Measurements from ENCODE around the gene MIS18A.

Gene MIS18A

DNA sequence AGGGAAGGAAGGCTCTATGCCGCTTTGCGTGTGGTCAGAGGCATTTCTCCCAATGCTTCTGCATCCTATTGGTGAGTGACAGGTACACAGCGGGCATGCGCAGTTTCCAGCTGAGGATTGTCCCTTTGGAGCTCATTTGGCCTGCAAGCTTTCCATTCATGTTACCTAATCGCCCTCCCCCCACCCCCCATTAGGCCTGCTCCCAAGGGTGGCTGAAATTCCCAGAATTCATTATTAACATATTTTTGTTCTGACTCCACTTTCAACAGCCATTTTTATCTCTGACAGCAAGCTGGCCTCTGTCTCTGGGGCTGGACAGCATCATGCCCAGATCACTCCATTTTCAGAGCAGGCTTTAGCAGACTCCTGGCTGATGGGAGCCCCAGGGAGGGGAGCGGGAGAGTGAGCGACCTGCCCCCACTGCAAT, 25.6 kb downstream of the MIS18A start:
- peak; percentile 77 for DNase-seq (ENCODE audit: low spot score)

DNA sequence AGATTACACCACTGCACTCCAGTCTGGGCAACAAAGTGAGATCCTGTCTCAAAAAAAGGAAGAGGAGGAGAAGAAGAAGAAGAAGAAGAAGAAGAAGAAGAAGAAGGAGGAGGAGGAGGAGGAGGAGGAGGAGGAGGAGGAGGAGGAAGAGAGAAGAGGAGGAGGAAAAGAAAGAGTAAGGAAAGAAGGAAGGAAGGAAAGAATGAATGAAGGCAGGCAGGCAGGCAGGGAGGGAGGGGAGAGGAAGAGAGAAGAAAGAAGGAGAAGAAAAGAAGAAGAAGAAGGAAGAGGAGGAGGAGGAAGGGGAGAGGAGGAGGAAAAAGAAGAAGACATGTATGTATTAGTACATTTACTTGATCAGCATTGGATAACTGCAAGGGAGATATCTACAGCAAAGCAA, 26.7 kb downstream of the MIS18A start:
- DNase-seq (ENCODE audit: low spot score): no peak

DNA sequence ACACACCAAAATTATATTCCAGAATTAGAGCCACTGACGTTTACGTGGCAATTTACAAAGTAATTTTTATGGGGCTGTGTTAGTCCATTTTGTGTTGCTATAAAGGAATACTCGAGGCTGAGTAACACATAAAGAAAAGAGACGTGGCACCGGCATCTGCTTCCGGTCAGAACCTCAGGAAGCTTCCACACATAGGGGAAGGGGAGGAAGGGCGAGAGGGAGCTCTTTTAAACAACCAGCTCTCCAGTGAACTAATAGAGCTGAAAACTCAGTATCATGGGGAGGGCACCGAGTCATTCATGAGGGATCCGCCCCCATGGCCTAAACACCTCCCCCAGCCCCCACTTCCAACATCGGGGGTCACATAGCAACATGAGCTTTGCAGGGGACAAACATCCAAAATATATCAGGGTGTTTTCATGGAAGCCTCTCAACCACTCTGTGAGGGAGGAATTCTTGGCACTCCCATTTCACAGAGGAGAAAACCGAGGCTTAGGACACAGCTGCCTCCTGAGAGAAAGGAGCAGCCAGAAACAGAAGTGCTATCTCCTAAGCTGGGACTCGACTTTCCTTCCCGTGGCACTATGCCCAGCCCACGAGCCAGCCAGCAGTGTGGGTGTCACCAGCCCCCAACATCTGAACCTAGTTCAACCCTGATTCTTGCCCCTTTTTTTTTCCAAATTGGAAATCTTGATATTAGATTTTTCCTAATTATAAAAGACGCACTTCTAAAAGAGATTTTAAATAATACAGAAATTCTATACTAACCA, 29.2 kb downstream of the MIS18A start:
- DNase-seq (ENCODE audit: low spot score): no peak

DNA sequence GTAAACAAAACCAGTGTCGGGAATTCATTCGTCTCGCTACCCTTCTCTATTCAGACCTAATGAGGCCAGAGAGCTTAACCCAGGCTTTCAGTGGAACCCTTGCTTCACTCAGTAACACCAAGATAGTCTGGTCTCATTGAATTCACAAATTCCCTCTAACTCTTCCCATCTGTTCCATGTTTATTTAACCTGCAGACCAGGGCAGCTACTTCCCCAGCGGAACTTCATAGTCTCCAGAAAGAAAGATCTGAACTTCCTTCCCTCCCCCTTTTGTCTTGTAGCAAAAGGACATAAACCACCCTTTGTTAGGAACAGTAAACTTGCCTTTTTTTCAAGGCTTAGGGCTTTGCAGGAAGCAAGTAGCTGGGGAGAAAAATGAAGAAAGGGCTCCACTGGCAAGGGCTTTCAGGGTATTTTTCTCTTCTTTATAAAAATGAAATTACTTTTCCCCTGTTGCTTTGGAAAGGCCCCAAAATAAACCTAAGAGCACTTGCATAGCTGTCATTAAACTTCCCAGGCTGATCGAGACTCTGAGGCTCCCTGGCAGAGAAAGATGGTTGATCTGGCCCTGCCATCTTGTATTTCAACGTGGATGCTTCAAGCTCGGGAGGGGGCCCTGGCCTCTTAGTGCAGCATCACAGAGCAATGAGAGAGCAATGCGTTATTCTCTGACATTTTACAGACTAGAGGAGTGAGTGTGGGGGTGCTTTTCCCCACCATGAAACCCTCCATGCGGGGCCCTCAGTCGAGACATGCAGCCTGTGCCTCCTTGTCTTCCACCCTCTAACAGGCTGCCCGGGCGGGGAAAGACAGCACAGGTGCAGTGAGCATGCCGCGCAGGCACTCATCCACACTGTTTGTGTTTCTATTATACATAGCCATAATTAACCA, 30.0 kb downstream of the MIS18A start:
- no peak for DNase-seq (ENCODE audit: low spot score)

DNA sequence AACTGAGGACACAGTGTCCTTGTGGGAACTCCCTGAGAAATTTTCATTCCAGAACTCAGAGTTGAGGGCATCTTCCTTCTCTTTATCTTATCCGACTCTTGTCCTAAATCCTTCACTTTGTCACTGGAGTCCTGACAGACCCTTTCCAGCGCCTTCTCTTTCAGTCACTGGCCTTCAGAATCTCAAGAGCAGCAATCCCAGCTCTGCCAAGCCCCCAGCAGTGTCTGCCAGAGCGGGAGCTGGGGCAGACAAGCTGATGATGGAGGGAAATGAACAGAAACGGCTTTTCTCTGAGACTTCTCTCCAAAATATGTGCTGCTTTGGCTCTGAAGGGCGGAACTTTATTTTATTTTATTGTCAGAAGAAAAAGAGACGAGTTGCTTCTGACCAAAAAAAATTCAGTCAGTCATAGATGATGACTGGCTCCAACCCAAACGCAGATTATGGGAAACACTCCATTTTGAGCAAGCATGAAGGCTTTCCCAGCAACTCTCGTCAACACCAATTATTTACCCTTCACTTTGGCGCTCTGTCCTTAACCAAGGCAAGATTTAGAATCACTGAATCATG, 32.2 kb downstream of the MIS18A start:
- no peak for DNase-seq (ENCODE audit: low spot score)

DNA sequence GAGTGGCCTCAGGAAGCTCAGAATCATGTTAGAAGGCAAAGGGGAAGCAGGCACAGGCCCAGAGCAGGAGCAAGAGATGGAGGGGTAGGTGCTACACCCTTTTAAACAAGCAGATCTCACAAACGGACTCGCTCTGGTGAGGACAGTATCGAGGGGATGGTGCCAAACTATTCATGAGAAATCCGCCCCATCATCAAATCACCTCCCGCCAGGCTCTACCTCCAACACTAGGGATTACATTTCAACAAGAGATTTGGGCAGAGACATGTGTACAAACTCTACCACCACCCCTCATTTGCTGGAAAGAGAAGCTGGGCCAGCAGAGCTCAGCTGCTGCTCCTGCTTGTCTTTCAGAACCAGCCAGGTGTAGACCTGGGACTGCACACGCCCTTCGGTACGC, 32.9 kb downstream of the MIS18A start:
- DNase-seq (ENCODE audit: low spot score): no peak

DNA sequence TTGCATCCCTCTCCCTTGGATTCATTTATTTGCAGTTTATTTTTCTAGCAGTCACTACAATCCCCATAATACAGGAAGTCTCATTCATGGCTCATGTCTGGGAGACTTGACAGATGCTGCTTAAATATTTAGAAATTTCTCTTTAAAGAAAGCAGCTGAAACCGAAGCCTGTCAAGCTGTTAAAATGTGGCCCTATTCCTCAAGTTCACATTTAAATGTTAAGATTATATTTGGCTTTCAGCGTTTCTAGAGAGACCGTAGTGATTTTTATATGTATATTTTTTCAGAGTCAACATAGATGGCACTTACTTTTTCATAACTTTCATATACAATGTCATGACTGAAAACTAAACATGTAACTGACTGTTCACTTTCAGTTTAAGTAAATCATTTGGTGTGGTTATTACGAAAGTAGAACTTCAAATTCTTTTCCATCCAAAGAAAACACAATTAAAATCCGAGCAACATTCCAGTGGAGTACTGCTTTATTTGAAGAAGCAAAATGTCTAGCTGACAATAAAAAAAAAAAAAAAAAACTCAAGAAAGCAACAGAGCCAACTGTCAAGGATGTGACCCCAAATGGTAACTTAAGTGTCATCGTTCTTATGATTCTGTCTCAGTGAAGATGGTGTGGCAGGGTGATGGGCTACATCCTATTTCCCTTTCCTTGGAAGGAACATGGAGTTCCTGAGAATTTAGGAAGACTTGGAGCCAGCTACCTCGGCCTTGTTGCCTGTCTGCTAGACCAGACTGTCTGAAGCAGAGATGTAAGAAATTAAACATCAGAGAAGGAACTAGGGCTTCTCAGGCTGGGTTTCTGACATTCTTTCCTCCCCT, 37.8 kb downstream of the MIS18A start:
- peak; percentile 41 for DNase-seq (ENCODE audit: low spot score)

DNA sequence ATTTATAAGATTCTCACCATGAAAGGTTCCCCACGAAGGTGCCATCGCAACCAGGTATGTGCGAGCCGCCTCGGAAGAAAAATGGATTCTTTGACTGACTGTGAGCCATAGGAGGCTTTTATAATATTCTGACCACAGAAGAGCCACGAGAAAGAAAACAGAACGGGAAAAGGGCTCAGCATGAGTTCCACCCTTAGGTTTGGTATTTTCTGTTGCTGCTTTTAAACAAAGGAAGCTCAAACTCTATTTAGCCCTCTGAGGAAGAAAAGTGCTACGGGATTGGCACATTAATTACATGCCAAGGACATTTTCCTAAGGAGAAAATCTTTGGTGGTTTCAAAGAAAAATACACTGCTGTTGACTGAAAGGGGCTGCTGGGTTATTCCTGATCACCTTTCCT, 39.3 kb downstream of the MIS18A start:
- no peak for DNase-seq (ENCODE audit: low spot score)

DNA sequence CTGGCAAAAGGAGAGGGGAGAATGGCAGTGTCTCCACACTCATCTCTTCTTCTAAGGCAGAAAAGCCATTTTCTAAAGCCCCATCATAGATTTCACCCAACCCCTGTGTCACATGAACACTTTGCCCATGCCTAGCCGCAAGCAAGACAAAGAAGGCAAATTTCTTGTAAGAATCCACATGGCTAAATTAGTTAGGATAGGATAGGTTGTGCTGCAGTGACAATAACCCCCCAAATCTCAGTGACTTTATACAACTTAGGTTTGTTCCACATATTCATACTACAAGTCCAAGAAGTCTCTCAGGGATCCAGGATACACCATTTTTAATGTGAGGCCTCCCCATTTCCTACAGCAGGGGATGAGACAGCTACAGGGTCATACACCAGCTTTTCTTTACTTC, 40.8 kb downstream of the MIS18A start:
- DNase-seq (ENCODE audit: low spot score): no peak

DNA sequence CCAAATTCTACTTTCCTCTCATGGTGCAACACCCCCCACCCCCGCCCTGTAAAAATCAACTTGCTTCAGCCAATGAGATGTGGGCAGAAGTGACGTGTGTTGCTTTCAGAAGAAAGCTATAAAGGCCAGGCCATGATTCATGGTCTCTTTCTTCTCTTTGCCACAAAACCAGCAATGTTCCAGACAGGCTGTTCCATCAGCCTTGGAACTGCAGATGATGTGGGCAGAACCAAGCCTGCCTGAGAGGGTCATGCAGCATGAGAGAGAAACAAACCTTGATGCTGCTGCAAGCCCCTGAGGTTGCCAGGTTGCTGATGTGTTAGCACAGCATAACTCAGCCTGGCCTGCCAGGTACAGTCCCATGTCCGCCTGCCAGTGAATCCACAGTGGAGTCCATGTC, 41.8 kb downstream of the MIS18A start:
- DNase-seq (ENCODE audit: low spot score): no peak

DNA sequence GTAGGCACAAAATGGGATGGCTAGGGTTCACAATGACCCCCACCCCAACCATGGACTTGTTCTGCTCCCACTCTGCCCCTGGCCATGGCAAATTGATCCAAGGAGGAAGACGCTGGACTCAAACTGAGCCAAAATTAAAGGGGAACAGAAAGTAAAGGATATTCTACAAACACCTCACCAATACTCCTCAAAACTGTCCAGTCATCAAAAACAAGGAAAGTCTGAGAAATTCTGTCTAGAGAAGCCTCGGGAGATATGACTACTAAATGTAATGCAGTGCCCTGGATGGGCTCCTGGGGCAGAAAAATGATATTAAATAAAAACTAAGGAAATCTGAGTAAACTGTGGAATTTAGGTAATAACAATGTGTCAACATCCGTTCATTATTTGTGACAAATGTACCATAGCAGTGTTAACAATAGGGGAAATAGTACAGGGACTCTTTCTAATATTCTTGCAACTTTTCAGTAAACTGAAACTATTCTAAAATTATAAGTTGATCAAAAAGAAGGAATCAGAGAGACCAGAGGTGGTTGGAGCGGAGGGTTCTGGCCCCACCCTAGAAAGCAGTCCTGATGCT, 45.0 kb downstream of the MIS18A start:
- DNase-seq (ENCODE audit: low spot score): no peak

DNA sequence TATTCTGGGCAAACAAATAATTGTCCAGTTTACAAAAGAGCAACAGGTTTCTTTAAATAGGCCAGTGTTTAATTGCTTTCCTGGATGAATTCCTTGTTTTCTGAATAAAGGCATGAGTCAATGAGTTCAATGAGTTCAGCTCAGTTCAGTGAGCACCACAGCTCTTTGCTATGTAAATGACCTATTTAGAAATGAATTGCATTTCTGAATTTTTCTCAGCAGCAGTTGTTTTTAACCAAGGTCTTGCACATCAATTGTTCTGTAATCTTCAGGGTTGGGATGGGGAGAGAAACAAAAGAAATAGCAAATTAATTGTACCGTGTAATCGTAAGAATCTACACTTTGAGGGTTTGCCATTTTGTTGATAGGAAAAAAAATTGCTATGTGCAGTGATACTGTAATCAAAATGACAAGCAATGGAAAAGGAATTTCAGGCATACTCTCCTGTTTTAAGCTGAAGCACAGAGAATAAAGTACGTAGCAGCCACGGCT, 45.7 kb downstream of the MIS18A start:
- DNase-seq (ENCODE audit: low spot score): peak; percentile 60

DNA sequence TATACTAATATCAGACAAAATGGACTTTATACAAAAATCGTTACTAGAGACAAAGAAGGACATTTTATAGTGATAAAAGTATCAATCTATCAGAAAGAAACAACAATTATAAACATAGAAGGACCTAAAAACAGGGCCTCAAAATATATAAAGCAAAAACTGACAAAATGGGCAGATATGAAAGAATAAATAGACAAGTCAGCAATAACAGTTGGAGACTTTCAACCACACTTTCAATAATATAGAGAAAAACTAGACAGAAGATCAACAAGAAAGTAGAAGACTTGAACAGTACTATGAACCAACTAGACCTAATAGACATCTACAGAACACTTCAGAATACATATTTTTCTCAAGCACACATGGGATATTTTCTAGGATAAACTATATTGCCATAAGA, 52.4 kb downstream of the MIS18A start:
- no peak for DNase-seq (ENCODE audit: low spot score)

Measured in AG20443 (cell line).